GM10248 (cell line): Measurements from ENCODE around the gene KCNIP3.

Source experiments
- CTCF ChIA-PET: fragments of 300-600 bp; sonication (Branson Sonifier 250); formaldehyde crosslinking; extraction: SDS; loops from one replicate; lab custom pipeline; 2021; ENCODE audit warnings: antibody characterized with exemption; lab: Yijun Ruan, JAX
- POLR2A ChIA-PET: fragments of 350-650 bp; sonication (Branson Sonifier 250); formaldehyde crosslinking; extraction: SDS; loops from one replicate; lab custom pipeline; 2020; ENCODE audit warnings: antibody characterized with exemption; lab: Yijun Ruan, JAX
- DNase-seq: peaks from one replicate; pipeline ENCODE4 v3.0.0; 2012; ENCODE audit errors: extremely low spot score
- TF ChIP-seq, protein P1 (sequence below): IDR thresholded peaks from 2 replicates; pipeline ENCODE4 v1.5.1; 2012; ENCODE audit warnings: mild to moderate bottlenecking, low read depth; ENCODE audit errors: extremely low read depth, missing control alignments, control extremely low read depth

Gene KCNIP3

DNA sequence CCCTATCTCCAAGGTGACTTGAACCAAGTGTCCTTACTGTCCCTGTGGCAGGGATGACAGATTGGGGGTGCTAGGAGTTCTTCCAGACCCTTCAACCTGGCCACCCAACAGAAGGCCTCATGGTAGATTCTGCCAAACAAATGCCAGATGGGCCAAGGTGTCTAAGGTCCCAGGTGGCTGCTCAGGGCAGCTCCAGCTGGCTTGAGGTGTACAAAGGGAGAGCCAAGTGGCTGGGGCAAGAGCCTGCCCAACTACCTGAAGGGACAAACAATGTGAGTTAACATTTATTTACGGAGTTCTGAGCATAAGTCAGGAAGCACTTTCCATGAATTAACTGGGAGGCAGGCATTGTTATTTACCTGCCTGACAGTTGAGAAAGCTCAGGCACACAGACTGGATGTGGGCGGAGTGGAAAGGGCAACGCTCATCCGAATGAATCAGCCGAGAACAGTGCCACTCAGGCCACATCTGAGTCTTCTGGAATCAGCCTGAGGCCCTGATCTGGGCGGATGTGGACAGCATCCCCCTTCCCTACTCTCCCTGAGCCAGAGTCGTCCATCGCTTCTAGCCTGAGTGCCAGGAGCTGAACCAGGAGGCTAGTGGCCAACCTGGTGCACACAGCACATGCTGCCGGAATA lies 4.4 kb upstream of the KCNIP3 start:
- ChIA-PET POLR2A (no interaction called here), CTCF (no interaction called here)
- DNase-seq: no peak
- TF ChIP-seq, protein P1, sequence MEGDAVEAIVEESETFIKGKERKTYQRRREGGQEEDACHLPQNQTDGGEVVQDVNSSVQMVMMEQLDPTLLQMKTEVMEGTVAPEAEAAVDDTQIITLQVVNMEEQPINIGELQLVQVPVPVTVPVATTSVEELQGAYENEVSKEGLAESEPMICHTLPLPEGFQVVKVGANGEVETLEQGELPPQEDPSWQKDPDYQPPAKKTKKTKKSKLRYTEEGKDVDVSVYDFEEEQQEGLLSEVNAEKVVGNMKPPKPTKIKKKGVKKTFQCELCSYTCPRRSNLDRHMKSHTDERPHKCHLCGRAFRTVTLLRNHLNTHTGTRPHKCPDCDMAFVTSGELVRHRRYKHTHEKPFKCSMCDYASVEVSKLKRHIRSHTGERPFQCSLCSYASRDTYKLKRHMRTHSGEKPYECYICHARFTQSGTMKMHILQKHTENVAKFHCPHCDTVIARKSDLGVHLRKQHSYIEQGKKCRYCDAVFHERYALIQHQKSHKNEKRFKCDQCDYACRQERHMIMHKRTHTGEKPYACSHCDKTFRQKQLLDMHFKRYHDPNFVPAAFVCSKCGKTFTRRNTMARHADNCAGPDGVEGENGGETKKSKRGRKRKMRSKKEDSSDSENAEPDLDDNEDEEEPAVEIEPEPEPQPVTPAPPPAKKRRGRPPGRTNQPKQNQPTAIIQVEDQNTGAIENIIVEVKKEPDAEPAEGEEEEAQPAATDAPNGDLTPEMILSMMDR: no peak

DNA sequence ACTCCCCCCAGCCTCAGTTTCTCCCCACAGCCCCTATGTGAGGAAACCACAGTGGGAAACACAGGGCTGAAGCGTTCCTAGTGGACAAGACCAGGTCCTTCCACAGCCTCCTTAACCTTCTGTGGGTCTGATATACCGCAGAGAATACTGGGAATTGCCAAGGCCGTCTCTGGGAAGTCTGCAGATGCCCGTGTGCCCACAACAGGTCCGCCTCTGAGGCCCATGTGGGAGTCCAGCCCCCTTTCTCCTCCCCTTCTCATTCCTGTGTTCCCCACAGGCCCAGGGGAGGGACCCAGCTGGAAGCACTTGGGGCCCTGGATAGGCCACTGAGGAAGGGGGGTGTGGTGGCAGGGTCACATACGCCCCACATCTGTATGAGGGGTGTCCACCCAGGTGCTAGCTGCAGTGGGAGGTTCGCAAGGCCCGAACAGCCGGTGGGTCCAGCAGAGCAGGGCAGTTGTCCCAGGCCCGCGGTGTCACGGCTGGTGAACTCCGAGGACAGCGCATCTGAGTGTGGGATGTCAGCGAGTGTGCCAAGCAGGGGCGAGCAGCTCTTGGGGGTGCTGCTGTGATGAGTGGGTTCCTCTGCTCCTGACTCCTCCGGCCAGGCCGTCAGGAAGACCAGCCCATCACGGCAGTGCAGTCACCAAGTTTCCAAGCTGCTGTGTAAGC lies 2.4 kb upstream of the KCNIP3 start:
- CTCF ChIA-PET: interaction anchor here (1.5 kb wide), 1 partner anchor 17 kb away, joined by 3 read pairs; no protein-coding TSS in a partner anchor
- POLR2A ChIA-PET: no interaction called here
- DNase-seq: no peak
- TF ChIP-seq, protein P1: no peak

DNA sequence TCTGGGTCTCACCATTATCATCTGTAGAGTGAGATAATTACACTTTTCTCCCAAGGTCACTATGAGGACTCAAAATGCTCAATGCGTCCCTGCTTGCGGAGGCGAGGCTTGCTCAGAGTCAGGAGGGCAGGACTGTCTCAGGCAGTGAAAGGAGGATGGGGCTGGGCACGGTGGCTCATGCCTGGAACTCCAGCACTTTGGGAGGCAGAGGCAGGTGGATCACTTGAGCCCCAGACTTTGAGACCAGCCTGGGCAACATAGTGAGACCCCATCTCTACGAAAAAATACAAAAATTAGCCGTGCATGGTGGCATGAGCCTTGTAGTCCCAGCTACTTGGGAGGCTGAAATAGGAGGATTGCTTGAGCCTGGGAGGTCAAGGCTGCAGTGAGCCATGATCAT lies 1.8 kb upstream of the KCNIP3 start:
- no peak for DNase-seq
- CTCF ChIA-PET: interaction anchor here (1.5 kb wide), 1 partner anchor 17 kb away, joined by 3 read pairs; no protein-coding TSS in a partner anchor
- TF ChIP-seq, protein P1: no peak
- POLR2A ChIA-PET: no interaction called here

DNA sequence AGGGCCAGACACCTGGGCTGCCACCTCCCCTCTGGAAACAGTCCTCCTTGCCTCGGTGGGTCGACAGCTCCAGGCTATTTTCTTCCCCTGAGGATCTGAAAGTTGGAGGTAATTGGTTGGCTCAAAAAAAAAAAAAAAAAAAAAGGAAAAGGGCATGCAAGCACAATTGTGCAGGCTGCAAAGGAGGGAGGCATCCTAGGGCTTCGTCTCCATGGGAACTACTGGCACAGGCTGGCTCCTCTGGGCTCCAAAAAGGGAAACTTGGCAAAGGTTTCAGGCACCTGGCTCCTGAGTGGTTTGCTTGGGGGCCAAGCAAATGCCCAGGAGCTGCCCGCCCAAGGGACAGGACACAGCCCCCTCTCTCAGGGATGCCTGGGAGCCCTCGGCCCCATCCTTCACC lies 1.1 kb upstream of the KCNIP3 start:
- ChIA-PET POLR2A (no interaction called here), CTCF (no interaction called here)
- TF ChIP-seq, protein P1: no peak
- DNase-seq: no peak

DNA sequence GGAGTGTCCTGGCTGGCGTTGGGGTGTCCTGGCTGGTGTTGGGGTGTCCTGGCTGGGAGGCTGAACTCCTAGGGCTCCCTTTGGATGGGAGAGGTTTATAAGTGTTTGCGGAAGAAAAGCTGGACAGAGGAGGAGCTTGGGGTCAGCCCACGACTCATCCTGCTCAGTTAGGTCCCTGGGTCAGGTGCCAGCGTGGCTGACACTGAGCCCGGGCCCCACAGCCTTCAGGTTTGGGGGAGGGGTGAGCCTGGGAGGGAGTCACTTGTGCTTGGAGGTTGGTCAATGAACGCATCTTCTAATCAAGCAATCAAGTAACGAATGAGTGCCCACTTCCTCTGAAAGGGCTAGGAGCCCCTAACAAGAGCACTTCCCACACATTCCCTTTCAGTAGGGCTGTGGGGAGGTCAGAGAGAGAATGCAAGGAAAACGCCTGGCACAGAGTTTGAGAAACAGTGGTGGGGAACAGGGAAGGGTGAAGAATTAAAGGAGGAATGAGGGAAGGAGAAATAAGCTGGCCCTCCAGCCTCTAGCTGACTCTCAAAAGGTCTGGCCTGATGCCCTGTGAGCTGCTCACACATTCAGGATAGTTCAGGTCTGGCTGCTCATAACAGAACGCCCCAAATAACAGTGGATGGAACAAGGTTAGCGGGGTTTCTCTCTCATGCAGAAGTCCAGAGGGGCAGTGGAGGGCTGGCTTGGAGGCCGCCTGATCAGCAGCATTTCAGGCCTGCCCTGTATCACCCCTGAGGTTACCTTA lies 670 bp downstream of the KCNIP3 start:
- POLR2A ChIA-PET: no interaction called here
- no peak for DNase-seq
- CTCF ChIA-PET: no interaction called here
- TF ChIP-seq, protein P1: no peak

DNA sequence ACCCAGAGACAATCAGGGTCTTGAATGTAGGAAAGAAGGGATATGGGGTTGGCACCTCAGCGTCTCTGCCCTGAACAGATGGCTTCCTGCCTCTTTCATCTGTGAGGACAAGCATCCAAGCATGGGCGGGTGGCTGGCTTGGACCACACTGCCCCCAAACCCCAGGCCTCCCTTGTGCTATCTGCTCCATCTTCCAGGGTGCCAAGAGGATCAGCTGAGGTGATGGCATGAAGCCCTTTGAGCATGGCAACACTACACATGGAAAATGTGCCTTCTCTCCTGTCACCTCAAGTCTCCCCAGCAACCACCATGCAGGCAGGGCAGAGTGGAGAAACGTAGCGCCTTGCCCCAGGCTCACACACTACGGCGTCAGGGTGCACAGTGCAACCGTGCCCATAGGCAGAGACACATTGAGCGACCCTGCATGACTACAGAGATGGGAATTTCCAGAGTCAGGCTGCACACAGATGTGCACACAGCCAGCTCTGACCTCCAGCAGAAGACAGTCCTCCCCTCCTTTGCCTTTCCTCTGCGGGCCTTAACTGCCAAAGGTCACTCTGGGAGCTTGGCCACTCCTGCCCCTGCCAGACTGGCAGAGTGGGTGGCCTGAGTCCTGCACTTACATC lies 1.5 kb downstream of the KCNIP3 start:
- TF ChIP-seq, protein P1: no peak
- POLR2A ChIA-PET: no interaction called here
- no peak for DNase-seq

More for the DNA sequence above, 1.5 kb downstream of the KCNIP3 start:
- CTCF ChIA-PET: no interaction called here
